ENCODE results near the gene SLC9A9.
"Not testable (repeated sequence)": the region's sequence is repeated elsewhere in the genome, so short reads cannot be mapped to it uniquely, and the experiment has no call there.

SLC9A9 gene

GRCh38 chr3:143755978-143756377 lies 92.3 kb downstream of the SLC9A9 start:
- DNase-seq (ENCODE audit: low spot score), result no peak

GRCh38 chr3:143754090-143754489 lies 94.2 kb downstream of the SLC9A9 start:
- no peak for DNase-seq (ENCODE audit: low spot score)

GRCh38 chr3:143753456-143753855 lies 94.8 kb downstream of the SLC9A9 start:
- DNase-seq (ENCODE audit: low spot score), result no peak

GRCh38 chr3:143753006-143753405 lies 95.3 kb downstream of the SLC9A9 start:
- no peak for DNase-seq (ENCODE audit: low spot score)

GRCh38 chr3:143751643-143752178 lies 96.6 kb downstream of the SLC9A9 start:
- peak; percentile 29 for DNase-seq (ENCODE audit: low spot score)

- no peak for DNase-seq (ENCODE audit: low spot score)
Measured at GRCh38 chr3:143750841-143751240, 97.4 kb downstream of the SLC9A9 start.

- DNase-seq (ENCODE audit: low spot score), result no peak
Measured at GRCh38 chr3:143749926-143750325, 98.3 kb downstream of the SLC9A9 start.

- no peak for DNase-seq (ENCODE audit: low spot score)
Measured at GRCh38 chr3:143737065-143737464, 111.2 kb downstream of the SLC9A9 start.

GRCh38 chr3:143736205-143736997 lies 111.9 kb downstream of the SLC9A9 start:
- no peak for DNase-seq (ENCODE audit: low spot score)

GRCh38 chr3:143731776-143732175 lies 116.5 kb downstream of the SLC9A9 start:
- no peak for DNase-seq (ENCODE audit: low spot score)

- no peak for DNase-seq (ENCODE audit: low spot score)
Measured at GRCh38 chr3:143731320-143731719, 116.9 kb downstream of the SLC9A9 start.

GRCh38 chr3:143727391-143727790 lies 120.9 kb downstream of the SLC9A9 start:
- DNase-seq (ENCODE audit: low spot score), result no peak

- no peak for DNase-seq (ENCODE audit: low spot score)
Measured at GRCh38 chr3:143726727-143727126, 121.5 kb downstream of the SLC9A9 start.

- DNase-seq (ENCODE audit: low spot score), result no peak
Measured at GRCh38 chr3:143720381-143720780, 127.9 kb downstream of the SLC9A9 start.

GRCh38 chr3:143718463-143718862 lies 129.8 kb downstream of the SLC9A9 start:
- no peak for DNase-seq (ENCODE audit: low spot score)

GRCh38 chr3:143716731-143717130 lies 131.5 kb downstream of the SLC9A9 start:
- no peak for DNase-seq (ENCODE audit: low spot score)

- no peak for DNase-seq (ENCODE audit: low spot score)
Measured at GRCh38 chr3:143712522-143712921, 135.7 kb downstream of the SLC9A9 start.

- DNase-seq (ENCODE audit: low spot score), result no peak
Measured at GRCh38 chr3:143707848-143708247, 140.4 kb downstream of the SLC9A9 start.

- DNase-seq (ENCODE audit: low spot score), result no peak
Measured at GRCh38 chr3:143700431-143700975, 147.8 kb downstream of the SLC9A9 start.

- no peak for DNase-seq (ENCODE audit: low spot score)
Measured at GRCh38 chr3:143699424-143699823, 148.8 kb downstream of the SLC9A9 start.

GRCh38 chr3:143698682-143699303 lies 149.5 kb downstream of the SLC9A9 start:
- DNase-seq (ENCODE audit: low spot score), result no peak

GRCh38 chr3:143697975-143698374 lies 150.3 kb downstream of the SLC9A9 start:
- no peak for DNase-seq (ENCODE audit: low spot score)

- not testable (repeated sequence) for DNase-seq (ENCODE audit: low spot score)
Measured at GRCh38 chr3:143695333-143695732, 152.9 kb downstream of the SLC9A9 start.

Measured in CD4-positive, alpha-beta T cell treated with Interleukin-15 for 4 hours (primary cell).